ENCODE measurements around the gene APBB2. TPM values are rescaled to one million over a fixed set of nuclear protein-coding genes. Genes with fewer than 3 reads are reported as not detected.

Gene APBB2
- total RNA-seq, 1 experiment from 2014 or later, result 17.7 TPM

- no TSS peak for BruUV-seq (replicated peaks)
- no peaks in the 10 kb centered on the region for H3K4me1 Mint-ChIP-seq (ENCODE audit: low read depth, unreplicated experiment)
- no peaks in the 10 kb centered on the region for H3K27me3 Mint-ChIP-seq (ENCODE audit: unreplicated experiment)
- H3K9me3 Mint-ChIP-seq (ENCODE audit: low read depth, unreplicated experiment), result no peaks in the 10 kb centered on the region
- no peak for TF ChIP-seq CTCF (IDR thresholded peaks at IDR 0.05; ENCODE audit: unreplicated experiment)
- H3K27ac Mint-ChIP-seq (ENCODE audit: unreplicated experiment), result no peak overlapping the region
- intact Hi-C loops (cut with micrococcal nuclease; ENCODE audit: unreplicated experiment), result no loop called here
- H3K36me3 Mint-ChIP-seq (ENCODE audit: insufficient read depth, unreplicated experiment), result no peaks in the 10 kb centered on the region
- H3K4me3 Mint-ChIP-seq (ENCODE audit: low read depth, unreplicated experiment), result no peak overlapping the region
- CTCF ChIA-PET, result no interaction called here
- DNase-seq, result no peak
Observed at GRCh38 chr4:40915318-40916217, 298.8 kb downstream of the APBB2 start.

- H3K27ac Mint-ChIP-seq (ENCODE audit: unreplicated experiment), result no peak overlapping the region
- CTCF ChIA-PET, result no interaction called here
- no peaks in the 10 kb centered on the region for H3K27me3 Mint-ChIP-seq (ENCODE audit: unreplicated experiment)
- intact Hi-C loops (cut with micrococcal nuclease; ENCODE audit: unreplicated experiment), result no loop called here
- DNase-seq, result no peak
- TF ChIP-seq CTCF (IDR thresholded peaks at IDR 0.05; ENCODE audit: unreplicated experiment), result no peak
- peaks cover 10% of the 10 kb centered on the region for H3K36me3 Mint-ChIP-seq (ENCODE audit: insufficient read depth, unreplicated experiment)
- no TSS peak for BruUV-seq (replicated peaks)
- peaks cover 19% of the 10 kb centered on the region for H3K4me1 Mint-ChIP-seq (ENCODE audit: low read depth, unreplicated experiment)
- no peaks in the 10 kb centered on the region for H3K9me3 Mint-ChIP-seq (ENCODE audit: low read depth, unreplicated experiment)
- H3K4me3 Mint-ChIP-seq (ENCODE audit: low read depth, unreplicated experiment), result no peak overlapping the region
Observed at GRCh38 chr4:40912460-40913184, 301.7 kb downstream of the APBB2 start.

GRCh38 chr4:40910706-40911105 is 303.6 kb downstream of the APBB2 start:
- peaks cover 10% of the 10 kb centered on the region for H3K36me3 Mint-ChIP-seq (ENCODE audit: insufficient read depth, unreplicated experiment)
- no TSS peak for BruUV-seq (replicated peaks)
- no peak for DNase-seq
- no peak for TF ChIP-seq CTCF (IDR thresholded peaks at IDR 0.05; ENCODE audit: unreplicated experiment)
- CTCF ChIA-PET, result no interaction called here
- H3K9me3 Mint-ChIP-seq (ENCODE audit: low read depth, unreplicated experiment), result no peaks in the 10 kb centered on the region
- peaks cover 21% of the 10 kb centered on the region for H3K4me1 Mint-ChIP-seq (ENCODE audit: low read depth, unreplicated experiment)
- H3K27me3 Mint-ChIP-seq (ENCODE audit: unreplicated experiment), result no peaks in the 10 kb centered on the region
- intact Hi-C loops (cut with micrococcal nuclease; ENCODE audit: unreplicated experiment), result no loop called here
- no peak overlapping the region for H3K4me3 Mint-ChIP-seq (ENCODE audit: low read depth, unreplicated experiment)
- no peak overlapping the region for H3K27ac Mint-ChIP-seq (ENCODE audit: unreplicated experiment)

- no peaks in the 10 kb centered on the region for H3K9me3 Mint-ChIP-seq (ENCODE audit: low read depth, unreplicated experiment)
- peak overlapping the region; percentile 89 for H3K27ac Mint-ChIP-seq (ENCODE audit: unreplicated experiment)
- H3K27me3 Mint-ChIP-seq (ENCODE audit: unreplicated experiment), result no peaks in the 10 kb centered on the region
- peak; percentile 28 for DNase-seq
- H3K4me1 Mint-ChIP-seq (ENCODE audit: low read depth, unreplicated experiment), result peaks cover 21% of the 10 kb centered on the region
- TF ChIP-seq CTCF (IDR thresholded peaks at IDR 0.05; ENCODE audit: unreplicated experiment), result no peak
- BruUV-seq (replicated peaks), result no TSS peak
- CTCF ChIA-PET, result no interaction called here
- H3K4me3 Mint-ChIP-seq (ENCODE audit: low read depth, unreplicated experiment), result peak overlapping the region; percentile 50
- peaks cover 10% of the 10 kb centered on the region for H3K36me3 Mint-ChIP-seq (ENCODE audit: insufficient read depth, unreplicated experiment)
- intact Hi-C loops (cut with micrococcal nuclease; ENCODE audit: unreplicated experiment), result no loop called here
Observed at GRCh38 chr4:40909363-40909876, 304.9 kb downstream of the APBB2 start.
